ENCODE data around the gene TDRD9.
A peak's percentile ranks its signal among the peaks of the same experiment; 100 is the strongest.
"Not testable (repeated sequence)": the region's sequence is repeated elsewhere in the genome, so short reads cannot be mapped to it uniquely, and the experiment has no call there.

Gene TDRD9

GRCh38 chr14:103920981-103921854, 7.0 kb upstream of the TDRD9 start:
- DNase-seq (ENCODE audit: low spot score) = peak; percentile 98
- peak; percentile 96 for TF ChIP-seq CTCF (IDR thresholded peaks at IDR 0.05; ENCODE audit: extremely low read depth, missing control alignments)

GRCh38 chr14:103921855-103922200, 6.4 kb upstream of the TDRD9 start:
- DNase-seq (ENCODE audit: low spot score) = not testable (repeated sequence)

- no peak for TF ChIP-seq CTCF (IDR thresholded peaks at IDR 0.05; ENCODE audit: extremely low read depth, missing control alignments)
- DNase-seq (ENCODE audit: low spot score) = no peak
Measured at GRCh38 chr14:103923863-103924262, 4.4 kb upstream of the TDRD9 start.

- DNase-seq (ENCODE audit: low spot score) = no peak
- no peak for TF ChIP-seq CTCF (IDR thresholded peaks at IDR 0.05; ENCODE audit: extremely low read depth, missing control alignments)
Measured at GRCh38 chr14:103925316-103925715, 2.9 kb upstream of the TDRD9 start.

- DNase-seq (ENCODE audit: low spot score) = no peak
- TF ChIP-seq CTCF (IDR thresholded peaks at IDR 0.05; ENCODE audit: extremely low read depth, missing control alignments) = no peak
Measured at GRCh38 chr14:103927566-103927965, 690 bp upstream of the TDRD9 start.

GRCh38 chr14:103930051-103930604, 1.9 kb downstream of the TDRD9 start:
- no peak for DNase-seq (ENCODE audit: low spot score)
- TF ChIP-seq CTCF (IDR thresholded peaks at IDR 0.05; ENCODE audit: extremely low read depth, missing control alignments) = no peak

- TF ChIP-seq CTCF (IDR thresholded peaks at IDR 0.05; ENCODE audit: extremely low read depth, missing control alignments) = no peak
- no peak for DNase-seq (ENCODE audit: low spot score)
Measured at GRCh38 chr14:103931422-103931821, 3.2 kb downstream of the TDRD9 start.
